Measurements from ENCODE around the gene TGFBR3. TPM values are rescaled to one million over a fixed set of nuclear protein-coding genes. Genes with fewer than 3 reads are reported as not detected.

TGFBR3 gene
- total RNA-seq, 1 experiment from 2014 or later = 2.4 TPM

- WGBS (ENCODE audit: extremely low coverage, insufficient read length, low lambda C conversion rate) = no CpG with 5 or more reads among the region's 3 CpGs
- Histone ChIP-seq H2BK20ac (ENCODE audit: low read depth, low read length, poor library complexity, severe bottlenecking) (no peak overlapping the region), H3K23ac (ENCODE audit: insufficient read length, low read depth, low read length) (no peak overlapping the region), H3K9ac (ENCODE audit: extremely low read depth, insufficient read length, low read length) (no peak overlapping the region), H3K23me2 (ENCODE audit: insufficient read length, low read depth, low read length, poor library complexity, severe bottlenecking) (no peaks in the 10 kb centered on the region), H3K27me3 (ENCODE audit: insufficient read depth, low read length) (no peaks in the 10 kb centered on the region), H2BK12ac (ENCODE audit: insufficient read length, low read depth, low read length) (no peak overlapping the region), H4K8ac (replicated peaks; ENCODE audit: insufficient read length, low read depth, low read length) (no peak overlapping the region), H3K27ac (ENCODE audit: insufficient read length, low read depth, low read length) (no peak overlapping the region), H3K9me3 (ENCODE audit: control insufficient read depth, low read depth, low read length) (no peaks in the 10 kb centered on the region), H3K56ac (ENCODE audit: insufficient read length, low read depth, low read length) (no peak overlapping the region), H2AK5ac (ENCODE audit: insufficient read length, low read length) (no peak overlapping the region), H4K91ac (ENCODE audit: insufficient read length, low read depth, low read length) (no peak overlapping the region), H4K5ac (ENCODE audit: insufficient read length, low read depth, low read length) (no peak overlapping the region), H2AFZ (ENCODE audit: low read length) (no peak overlapping the region), H2BK15ac (ENCODE audit: low read depth, low read length) (no peak overlapping the region), H3T11ph (ENCODE audit: low read length) (no peak overlapping the region), H4K20me1 (ENCODE audit: control insufficient read depth, insufficient read depth, insufficient read length) (no peaks in the 10 kb centered on the region), H3K14ac (ENCODE audit: insufficient read depth, low read length) (no peak overlapping the region), H3K4ac (ENCODE audit: low read depth, low read length) (no peak overlapping the region), H3K4me1 (ENCODE audit: insufficient read depth, low read length) (no peaks in the 10 kb centered on the region), H2BK120ac (ENCODE audit: low read depth, low read length, poor library complexity, severe bottlenecking) (no peak overlapping the region), H3K79me2 (ENCODE audit: insufficient read depth, low read length) (no peaks in the 10 kb centered on the region), H3K79me1 (ENCODE audit: insufficient read depth, low read depth, low read length, poor library complexity, severe bottlenecking) (no peaks in the 10 kb centered on the region), H3K18ac (ENCODE audit: insufficient read length, low read depth, low read length) (no peak overlapping the region), H2BK5ac (ENCODE audit: insufficient read length, low read length) (no peak overlapping the region), H3K4me2 (ENCODE audit: insufficient read depth, insufficient read length, low read length) (no peak overlapping the region)
- Mint-ChIP-seq H3K4me1 (peaks cover 12 to 22% of the 10 kb centered on the region in 2 experiments), H3K4me3 (no peak overlapping the region), H3K36me3 (ENCODE audit: insufficient read depth in 1 of 3, low read depth in 3 of 3) (no peaks in the 10 kb centered on the region; a peak in 1 of 7 replicates), H3K9me3 (no peaks in the 10 kb centered on the region), H3K27ac (no peak overlapping the region; a peak in 1 of 7 replicates), H3K27me3 (ENCODE audit: low read depth) (no peaks in the 10 kb centered on the region)
- TF ChIP-seq CTCF (conservative IDR thresholded peaks at IDR 0.05) = no peak
- no peak for DNase-seq
These were observed 173.6 kb downstream of the TGFBR3 start for GRCh38 chr1:91712393-91712792.
